HG03039 (cell line): ENCODE measurements around the gene GPHB5.
"Not testable (repeated sequence)": the region's sequence is repeated elsewhere in the genome, so short reads cannot be mapped to it uniquely, and the experiment has no call there.

Experiments
- ATAC-seq: cut with Tn5 transposase; IDR thresholded peaks from one replicate; pipeline ENCODE4 v1.9.1; 2021; ENCODE audit warnings: mild to moderate bottlenecking, moderate library complexity; ENCODE audit not compliant: unreplicated experiment

Gene GPHB5, protein sequence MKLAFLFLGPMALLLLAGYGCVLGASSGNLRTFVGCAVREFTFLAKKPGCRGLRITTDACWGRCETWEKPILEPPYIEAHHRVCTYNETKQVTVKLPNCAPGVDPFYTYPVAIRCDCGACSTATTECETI

GRCh38 chr14:63318835-63319234, at the start of gene GPHB5:
TSS of gene GPHB5 (minus strand) at chr14:63318935. CDS start at chr14:63317849, 1,086 bp downstream.
- ATAC-seq: no peak

GRCh38 chr14:63367742-63368364, 49.1 kb upstream of the GPHB5 start:
- no peak for ATAC-seq

- ATAC-seq: no peak
Observed at GRCh38 chr14:63362389-63362819, 43.7 kb upstream of the GPHB5 start.

DNA sequence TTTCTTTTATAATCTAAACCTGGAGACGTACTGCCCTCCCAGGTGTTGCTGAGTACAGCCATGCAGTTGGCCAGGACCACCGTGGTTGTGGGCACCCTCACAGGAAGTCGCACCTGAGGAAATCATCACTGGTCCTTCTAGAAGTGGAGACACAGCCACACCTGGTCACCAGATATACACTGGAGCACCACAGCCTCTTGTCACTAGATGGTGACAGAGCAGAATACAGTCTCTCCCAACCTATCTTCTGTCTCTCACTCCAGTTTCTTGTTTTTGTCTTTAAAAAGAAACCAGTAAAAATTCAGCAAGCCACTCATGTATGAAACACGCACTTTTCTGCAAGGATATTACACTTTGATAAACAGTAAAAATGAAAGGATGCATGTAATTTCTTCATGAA, 43.1 kb upstream of the GPHB5 start:
- no peak for ATAC-seq

DNA sequence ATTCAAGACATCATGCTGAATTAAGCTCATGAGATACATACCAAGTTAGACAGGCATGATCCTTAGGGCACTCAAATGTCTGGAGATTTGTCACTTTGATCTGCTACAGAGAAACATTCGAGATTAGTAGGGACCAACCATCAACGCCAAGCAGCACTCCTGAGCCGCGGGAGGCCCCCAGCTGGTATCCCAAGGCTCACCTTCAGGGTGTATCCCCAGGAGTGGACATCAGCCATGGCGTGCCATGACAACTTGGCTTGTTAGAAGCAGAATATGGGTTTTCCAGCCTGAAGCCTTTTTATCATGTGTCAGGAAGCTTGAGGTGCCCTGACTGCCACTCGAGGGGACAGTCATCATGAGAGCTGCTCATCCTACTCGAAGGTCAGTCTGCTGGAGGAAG, 39.1 kb upstream of the GPHB5 start:
- ATAC-seq: no peak

DNA sequence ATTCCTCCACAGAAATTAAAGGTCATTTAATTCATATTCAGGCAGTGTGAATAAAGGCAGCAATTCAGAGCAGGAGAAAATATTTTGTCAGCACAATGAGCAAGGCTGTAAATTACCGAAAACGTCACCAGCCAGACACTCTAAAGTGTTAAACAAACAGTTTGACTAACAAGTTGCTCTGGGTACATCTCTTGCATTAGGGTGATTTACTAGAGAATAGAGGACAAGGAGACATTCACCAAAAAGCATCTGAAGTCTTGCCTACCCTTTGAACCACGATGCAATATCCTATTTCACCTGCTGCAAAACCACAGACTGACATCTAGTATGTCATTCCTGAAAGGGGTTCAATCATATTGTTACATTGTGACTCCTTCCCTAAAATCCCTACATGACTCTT, 27.1 kb upstream of the GPHB5 start:
- ATAC-seq: no peak

GRCh38 chr14:63344336-63344735, 25.6 kb upstream of the GPHB5 start:
- no peak for ATAC-seq

GRCh38 chr14:63343878-63344277, 25.1 kb upstream of the GPHB5 start:
- no peak for ATAC-seq

DNA sequence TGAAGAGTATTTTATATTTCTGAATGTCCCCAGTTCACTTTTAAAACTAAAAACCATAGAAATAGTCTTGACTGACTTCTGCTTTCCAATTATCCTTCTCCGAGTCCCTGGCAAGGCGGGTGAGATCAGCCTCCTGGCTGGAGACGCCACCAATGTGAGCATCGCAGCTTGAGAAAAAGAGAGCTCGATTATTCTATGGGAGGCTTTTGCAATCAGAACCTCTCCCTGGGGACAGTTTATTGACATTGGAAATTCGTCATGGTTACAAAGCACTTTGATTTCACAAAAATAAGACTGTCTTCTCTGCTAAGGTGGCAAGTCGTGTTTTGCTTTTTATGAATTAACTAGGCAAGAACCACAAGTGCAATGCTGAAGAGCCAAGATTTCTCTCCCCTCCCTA, 23.6 kb upstream of the GPHB5 start:
- no peak for ATAC-seq

- no peak for ATAC-seq
Observed at GRCh38 chr14:63328787-63329737, 10.3 kb upstream of the GPHB5 start.

DNA sequence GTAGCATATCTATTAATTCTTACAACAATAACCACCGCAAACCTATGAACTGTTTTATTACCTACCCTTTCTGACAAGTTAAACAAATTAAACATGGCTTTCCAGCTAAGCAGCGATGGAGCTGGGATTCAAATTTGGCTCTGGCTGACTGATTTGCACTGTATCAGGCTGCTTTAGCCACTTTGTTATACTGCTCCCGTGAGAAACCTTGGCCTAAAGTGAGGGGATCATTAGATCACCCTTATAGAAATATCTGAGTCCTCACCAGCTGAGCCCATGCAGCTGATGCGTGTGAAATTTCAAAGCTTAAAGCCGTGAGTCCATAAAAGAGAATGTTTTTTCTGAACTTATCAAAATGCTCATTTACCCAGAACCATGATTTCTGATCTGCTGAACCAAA, 8.1 kb upstream of the GPHB5 start:
- ATAC-seq: no peak

GRCh38 chr14:63322897-63323573, 4.3 kb upstream of the GPHB5 start:
- ATAC-seq: no peak

DNA sequence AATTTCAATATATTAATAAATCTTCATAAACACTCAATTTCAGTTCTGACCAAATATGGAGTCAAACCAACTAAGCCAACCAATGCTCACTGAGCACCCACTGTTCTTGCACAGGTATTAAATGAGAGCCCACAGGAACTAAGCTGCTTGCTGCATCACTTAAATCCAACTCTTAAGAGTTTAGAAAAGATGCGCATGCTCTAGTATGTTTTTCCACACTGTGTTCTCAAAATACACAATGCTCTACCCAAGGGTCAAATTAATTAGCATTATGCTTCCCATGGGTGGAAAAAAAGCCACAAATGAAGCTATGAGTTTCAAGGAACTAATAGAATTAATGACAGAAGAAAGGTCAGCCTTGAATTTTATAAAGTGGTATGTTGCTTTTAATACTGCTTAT, 3.7 kb upstream of the GPHB5 start:
- ATAC-seq: no peak

DNA sequence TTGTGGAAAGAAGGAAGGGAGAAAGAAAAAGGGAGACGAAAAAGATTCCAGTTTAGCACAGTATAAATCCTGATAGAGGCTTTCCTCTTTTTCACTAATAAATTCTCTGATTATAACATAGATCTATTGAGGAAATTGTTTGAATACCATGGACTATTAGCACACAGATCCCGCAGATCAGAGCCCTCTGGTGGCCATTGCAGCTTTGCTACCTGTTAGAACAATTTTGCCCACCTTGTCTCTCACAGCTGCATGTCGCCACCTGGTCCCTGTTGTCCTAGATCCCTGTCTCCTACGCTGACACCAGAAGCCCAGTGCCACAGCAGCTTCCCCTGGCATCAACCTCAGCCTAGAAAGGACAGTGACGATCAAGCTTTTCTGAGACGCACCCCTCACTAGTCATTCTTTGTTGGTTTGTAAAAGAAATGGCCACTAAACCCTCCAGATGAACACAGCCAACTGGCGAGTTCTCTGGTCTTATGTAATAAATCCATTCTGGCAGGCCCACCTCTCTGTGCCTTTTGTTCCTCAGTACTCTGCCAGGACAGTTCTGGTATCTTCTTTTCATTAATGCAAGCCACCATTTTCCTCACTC, 9.9 kb downstream of the GPHB5 start:
- ATAC-seq: no peak

DNA sequence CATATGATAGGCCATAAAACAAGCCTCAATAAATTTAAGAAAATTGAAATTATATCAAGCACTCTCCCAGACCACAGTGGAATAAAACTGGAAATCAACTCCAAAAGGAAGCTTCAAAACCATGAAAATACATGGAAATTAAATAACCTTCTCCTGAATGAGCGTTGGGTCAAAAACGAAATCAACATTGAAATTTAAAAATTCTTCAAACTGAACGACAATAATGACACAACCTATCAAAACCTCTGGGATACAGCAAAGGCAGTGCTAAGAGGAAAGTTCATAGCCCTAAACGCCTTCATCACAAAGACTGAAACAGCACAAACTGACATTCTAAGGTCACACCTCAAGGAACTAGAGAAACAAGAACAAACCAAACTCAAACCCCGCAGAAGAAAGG, 14.3 kb downstream of the GPHB5 start:
- ATAC-seq: not testable (repeated sequence)

DNA sequence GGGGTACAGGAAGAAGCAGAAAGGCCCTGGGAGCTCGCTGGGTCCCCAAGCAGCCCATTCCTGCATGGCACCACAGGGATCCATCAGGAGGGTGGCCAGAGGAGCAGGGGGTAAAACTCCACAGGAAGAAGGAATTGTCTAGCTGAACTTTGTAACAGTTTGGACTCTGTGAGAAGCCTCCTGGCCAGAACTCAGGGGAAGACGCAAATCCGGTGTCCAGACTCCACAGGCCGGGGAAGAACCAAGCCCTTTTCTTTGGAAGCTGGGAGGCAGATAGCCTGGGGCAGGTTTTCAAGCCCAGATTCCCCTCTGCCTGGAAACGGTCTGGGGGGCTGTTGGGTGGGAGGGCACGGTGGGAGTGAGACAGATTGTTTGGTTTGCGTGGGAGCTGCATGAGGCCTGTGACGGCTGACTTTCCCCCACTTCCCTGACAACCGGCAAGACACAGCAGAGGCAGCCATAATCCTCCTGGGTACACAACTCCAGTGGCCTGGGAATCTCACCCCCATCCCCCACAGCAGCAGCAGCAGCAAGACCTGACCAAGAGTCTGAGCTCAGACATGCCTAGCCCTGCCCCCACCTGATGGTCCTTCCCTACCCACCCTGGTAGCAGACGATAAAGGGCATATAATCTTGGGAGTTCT, 16.7 kb downstream of the GPHB5 start:
- ATAC-seq: no peak

GRCh38 chr14:63300854-63301253, 17.9 kb downstream of the GPHB5 start:
- no peak for ATAC-seq

DNA sequence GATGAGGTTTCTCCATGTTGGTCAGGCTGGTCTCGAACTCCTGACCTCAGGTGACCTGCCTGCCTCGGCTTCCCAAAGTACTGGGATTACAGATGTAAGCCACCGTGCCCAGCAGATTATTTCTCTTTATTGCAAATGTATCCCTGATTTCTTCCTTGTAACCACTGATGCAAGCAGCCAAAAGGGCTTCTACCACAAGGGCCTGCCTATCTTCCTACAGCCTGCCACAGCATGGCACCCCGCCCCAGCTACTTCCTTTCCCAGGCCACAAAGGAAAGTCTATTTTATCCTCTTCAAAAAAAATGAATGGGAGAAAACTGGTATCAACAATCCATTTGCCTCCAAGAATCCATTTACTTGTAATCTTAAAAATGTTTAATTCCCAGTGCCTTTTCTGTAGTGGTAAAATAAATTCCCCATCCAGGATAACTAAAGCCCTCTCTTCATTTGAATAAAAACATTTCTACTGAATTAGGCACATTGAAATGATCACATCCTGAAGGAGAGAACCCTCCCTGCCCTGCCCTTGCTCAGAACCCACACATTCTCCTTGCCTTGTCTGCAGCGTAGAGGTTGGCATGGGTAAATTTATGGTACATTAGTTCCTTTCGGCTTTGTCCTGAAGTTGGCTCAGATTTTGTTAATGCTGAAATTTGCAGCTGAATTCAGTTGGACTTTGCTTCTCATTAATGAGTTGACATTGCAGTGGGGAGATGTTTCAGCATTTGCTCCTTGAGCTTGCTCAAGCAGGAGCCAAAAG, 19.2 kb downstream of the GPHB5 start:
- no peak for ATAC-seq

- no peak for ATAC-seq
Observed at GRCh38 chr14:63297372-63298063, 21.2 kb downstream of the GPHB5 start.
